NCI-H2107 treated with DMSO at 0.1 percent for 48 hours (cell line): ENCODE measurements around the gene PPARG.

ENCODE experiments used
- DNase-seq: peaks from one replicate; lab custom pipeline; 2025; ENCODE audit not compliant: unreplicated experiment; lab: John Stamatoyannopoulos, UW

Gene PPARG

GRCh38 chr3:12339701-12340480, 51.0 kb downstream of the PPARG start:
- no peak for DNase-seq

DNA sequence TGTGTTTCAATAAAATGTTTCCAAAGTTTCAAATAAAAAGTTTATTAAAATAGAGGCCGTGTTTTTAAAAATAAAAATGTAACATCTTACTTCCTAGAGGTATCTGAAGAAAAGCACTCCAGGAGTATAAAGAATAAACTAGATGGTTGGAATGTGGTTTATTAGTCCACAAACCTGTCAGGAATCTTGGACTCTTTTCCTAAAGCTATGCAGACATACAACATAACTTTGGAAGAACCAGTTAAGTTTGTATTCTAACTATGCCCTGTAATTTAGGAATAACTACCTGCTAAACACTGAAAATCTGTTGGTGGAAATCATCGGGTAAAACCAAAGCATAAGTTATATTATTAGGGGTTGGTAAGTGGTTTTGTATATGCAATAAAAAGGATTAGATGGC, 51.6 kb downstream of the PPARG start:
- DNase-seq: no peak

GRCh38 chr3:12342151-12342550, 53.3 kb downstream of the PPARG start:
- no peak for DNase-seq

DNA sequence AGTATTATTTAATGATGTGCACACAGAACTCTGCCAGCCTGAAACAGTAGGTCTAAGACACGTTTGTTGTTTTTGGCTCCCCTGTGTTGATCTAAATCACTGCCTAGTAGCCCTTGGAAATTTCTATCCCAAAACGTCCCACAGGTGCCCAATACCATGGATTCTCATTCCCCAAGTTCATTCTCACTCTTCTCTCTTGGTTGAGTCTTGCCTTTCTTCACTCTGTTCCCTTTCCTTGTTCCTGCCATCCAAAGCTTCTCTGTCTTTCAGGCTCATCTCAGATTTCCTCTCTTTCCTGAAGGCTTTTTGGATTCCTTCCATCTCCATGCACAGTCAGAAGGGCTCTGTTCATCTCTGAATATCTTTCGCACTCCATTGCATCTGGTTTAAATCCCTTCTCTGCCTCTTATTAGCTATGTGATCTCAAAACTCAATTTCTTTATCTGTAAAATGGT, 54.2 kb downstream of the PPARG start:
- no peak for DNase-seq

- no peak for DNase-seq
These were observed 56.3 kb downstream of the PPARG start for GRCh38 chr3:12345141-12345561.

DNA sequence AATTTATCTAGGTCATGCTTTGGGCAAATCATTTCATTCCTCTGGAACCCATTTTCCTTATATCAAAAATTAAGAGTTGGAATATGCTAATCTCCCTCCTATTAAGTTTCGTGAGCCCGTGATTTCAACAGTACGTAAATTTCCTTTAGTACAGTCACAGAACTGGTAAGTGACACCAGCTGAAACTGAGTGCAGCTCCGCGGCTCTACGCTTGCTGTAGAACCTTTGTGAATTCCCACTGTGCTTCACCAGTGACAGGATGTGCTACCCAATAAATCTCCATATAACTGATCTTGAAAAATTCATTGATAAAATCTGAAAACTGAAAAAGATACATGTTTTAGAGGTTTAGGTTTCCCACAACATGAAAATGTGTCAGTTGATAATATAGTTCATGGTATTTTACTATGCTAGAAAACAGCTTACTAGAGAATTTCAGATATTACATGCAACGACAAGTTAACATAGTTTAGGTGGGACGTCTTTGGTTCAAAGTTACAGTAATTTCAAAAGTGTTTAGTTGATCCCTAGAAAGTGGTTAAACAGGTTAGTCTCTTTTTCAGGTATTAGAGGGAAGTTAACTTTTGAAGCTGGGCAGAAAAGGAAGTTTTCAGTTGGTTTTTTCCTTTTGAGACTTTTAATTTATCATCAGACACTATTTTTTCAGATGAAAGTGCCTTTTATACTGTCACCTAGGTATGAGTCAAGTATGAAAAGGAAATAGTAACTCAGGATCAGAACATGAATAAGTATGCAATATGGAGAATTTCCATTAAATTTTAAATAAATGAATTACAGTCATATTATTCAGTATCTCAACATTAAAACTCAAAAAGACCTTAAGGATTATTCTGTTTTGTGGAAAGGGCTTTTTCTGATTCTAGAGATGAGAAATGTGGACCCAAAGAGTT, 57.0 kb downstream of the PPARG start:
- no peak for DNase-seq

DNA sequence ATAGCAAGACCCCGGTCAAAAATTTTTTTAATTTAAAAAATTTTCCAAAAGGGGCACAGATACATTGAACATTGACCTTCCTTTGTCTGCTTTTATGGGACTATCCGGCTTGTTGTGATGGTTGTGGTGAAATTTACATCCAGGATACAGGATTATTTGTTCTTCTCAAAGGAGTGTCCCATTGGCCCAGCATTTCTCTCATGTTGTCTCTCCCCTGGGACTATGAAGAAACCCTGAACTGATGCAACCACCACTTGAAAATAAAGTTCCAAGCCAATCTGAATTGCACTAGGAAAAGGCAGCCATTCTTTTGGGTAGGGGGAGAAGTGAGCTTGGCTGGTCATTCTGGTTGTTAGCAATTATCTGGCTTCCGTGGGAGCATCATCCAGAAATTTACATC, 58.4 kb downstream of the PPARG start:
- no peak for DNase-seq

GRCh38 chr3:12349895-12350811, 61.3 kb downstream of the PPARG start:
- no peak for DNase-seq

DNA sequence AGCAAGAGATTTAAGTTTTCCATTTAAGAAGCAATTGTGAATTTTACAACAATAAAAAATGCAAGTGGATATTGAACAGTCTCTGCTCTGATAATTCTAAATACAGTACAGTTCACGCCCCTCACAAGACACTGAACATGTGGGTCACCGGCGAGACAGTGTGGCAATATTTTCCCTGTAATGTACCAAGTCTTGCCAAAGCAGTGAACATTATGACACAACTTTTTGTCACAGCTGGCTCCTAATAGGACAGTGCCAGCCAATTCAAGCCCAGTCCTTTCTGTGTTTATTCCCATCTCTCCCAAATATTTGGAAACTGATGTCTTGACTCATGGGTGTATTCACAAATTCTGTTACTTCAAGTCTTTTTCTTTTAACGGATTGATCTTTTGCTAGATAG, 62.3 kb downstream of the PPARG start:
- DNase-seq: no peak

DNA sequence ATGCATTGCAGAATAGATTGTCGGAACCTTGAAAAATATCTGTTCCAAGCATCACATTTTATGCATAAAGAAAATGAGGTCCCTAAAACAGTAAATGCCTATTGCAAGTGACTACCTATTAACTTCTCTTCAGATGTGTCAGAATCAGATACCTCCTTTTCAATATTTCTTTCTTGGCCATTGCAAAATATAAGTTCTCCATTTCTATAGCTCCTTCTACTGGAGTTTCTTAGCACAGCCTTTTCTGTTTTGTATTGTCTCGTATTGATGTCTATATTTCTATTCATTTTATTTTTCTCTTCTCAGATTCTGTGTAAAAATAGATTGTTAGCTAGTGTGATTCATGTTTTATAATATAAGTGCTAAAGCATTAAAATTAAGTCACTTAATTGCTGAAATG, 63.4 kb downstream of the PPARG start:
- no peak for DNase-seq

DNA sequence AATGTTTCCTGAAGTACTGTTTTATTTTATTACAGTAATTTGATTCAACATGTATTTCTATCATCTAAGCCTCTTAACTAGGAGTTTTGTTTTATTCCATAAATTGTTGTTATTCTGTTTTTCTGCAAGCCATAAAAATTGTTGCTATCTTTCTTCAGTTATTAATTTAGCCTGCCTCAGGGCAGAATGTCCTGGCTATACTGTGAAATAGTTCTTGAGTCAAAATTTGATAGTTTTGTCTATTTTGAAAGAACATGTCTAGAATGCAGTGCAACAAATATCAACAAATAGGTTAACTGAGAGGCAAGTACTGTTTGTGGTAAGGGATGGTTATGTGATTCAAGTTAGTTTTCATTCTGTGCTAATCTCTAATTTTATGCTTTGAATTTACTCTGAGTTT, 63.9 kb downstream of the PPARG start:
- DNase-seq: no peak

DNA sequence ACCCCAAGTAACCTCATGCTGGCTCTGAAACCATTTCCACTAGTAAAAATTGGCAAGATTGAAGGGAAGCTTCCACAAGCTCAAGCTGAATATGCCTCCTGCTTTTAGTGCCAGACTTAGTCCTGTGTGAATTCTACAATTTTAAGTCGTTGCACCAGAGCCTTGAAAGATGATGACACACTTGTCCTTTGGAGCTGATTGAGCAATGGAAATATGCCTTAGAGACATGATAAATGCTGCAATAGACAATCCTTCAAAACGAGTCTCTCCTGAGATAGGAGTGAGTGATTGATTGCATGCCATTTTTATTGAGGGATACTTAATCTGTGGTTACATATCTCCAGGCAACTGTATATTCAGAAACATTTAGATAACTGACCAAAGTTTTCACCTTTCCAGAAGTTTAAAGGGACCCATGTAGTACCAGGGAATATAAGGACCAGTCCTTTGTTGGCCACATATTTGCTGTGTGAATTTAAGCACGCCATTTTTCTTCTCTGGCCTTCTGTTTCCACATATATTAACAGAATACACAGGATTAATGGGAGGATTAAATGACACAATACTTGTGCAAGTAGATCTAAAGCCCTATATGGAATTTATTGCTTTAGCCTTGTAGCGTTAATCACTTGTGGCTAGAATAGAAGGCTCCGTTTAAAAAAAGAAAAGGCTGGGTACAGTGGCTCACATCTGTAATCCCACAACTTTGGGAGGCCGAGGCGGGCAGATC, 65.1 kb downstream of the PPARG start:
- no peak for DNase-seq

DNA sequence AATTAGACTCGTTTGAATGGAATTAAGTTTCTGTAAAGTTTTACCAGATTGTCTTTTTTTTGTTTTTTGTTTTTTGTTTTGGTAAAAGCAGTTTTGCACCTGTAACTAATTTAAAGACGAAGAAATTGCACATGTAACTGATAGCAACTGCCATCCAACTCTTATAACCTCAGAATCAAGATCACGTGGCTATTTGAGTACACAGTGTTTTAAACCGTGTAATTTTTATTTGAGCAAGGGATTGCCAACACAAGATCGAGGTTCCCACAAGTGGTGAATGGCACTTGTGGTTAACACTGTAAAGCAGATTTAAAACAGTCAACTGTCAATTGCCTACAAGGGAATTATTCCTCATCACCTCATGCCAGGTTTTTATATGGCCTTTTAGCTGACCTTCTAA, 67.3 kb downstream of the PPARG start:
- peak; percentile 59 for DNase-seq

DNA sequence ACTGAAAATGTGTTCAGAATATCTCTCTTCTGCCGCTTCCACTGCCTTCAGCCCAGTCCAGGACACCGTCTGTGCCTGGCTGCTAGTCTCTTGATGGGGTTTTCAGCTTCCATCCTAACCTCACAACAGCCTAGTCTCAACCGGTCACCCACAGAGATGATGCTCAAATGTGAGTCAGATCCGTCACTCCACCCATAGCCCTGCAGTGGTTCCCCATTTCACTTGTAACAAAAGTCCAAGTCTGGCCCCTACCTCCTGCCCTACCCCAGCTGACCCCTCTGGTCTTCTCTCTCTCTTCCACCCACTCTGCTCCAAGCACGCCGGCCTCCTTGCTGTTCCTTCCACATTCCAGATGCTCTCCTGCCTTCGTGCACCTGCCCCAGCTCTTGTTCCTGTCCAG, 68.1 kb downstream of the PPARG start:
- DNase-seq: no peak

- no peak for DNase-seq
These were observed 68.6 kb downstream of the PPARG start for GRCh38 chr3:12357456-12357855.

- DNase-seq: no peak
These were observed 74.7 kb downstream of the PPARG start for GRCh38 chr3:12363397-12364195.

- DNase-seq: no peak
These were observed 78.5 kb downstream of the PPARG start for GRCh38 chr3:12367346-12367745.

DNA sequence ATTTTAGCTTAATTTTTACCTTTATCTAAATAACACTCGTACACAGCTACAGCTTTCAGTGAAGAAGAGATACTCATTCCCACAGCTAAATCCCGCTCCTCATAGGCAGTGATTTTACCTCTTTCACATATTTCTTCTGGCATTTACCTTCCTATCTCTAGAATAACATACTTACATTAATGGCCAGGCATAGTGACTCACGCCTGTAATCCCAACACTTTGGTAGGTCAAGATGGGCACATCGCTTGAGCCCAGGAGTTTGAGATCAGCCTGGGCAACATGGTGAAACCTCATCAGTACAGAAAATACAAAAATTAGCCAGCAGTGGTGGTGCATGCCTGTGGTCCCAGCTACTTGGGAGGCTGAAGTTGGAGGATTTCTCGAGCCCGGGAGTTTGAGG, 80.2 kb downstream of the PPARG start:
- no peak for DNase-seq

GRCh38 chr3:12369598-12369997, 80.7 kb downstream of the PPARG start:
- no peak for DNase-seq

DNA sequence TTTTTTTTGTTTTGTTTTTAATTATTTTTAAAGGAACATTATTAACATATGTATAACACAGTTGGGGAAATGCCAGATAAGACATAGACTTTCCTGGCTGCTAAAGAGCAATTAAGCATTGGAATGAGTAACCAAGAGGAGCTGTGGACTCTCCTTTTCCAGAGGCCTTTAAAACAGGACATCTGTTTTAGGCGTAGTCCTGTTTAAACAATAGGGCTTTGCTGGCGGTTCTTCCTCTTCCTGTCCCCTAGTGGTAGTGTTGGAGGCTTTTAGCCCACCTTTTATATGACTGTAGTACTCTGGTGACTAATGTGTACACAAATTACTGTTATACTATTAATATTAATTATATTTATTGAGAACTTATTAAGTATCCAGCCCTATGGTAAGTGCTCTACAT, 81.9 kb downstream of the PPARG start:
- DNase-seq: no peak
